Cardiac fibroblast (primary cell): ENCODE results near the gene NEURL3.

Experiments used
- DNase-seq, 2 donors: peaks; one replicate each; pipeline versions ENCODE4 v3.0.0 to v3.0.0-alpha.2; 2010; ENCODE audit warnings: low read depth in 2 of 2
- H3K4me3 ChIP-seq, 2 donors: replicated peaks in 1 of 2; 1 replicate in 1 of 2; 2 replicates in 1 of 2; pipeline ENCODE4 v1.5.1; 2011; ENCODE audit warnings: low read depth in 2 of 2, low read length in 2 of 2, mild to moderate bottlenecking in 2 of 2, moderate library complexity in 1 of 2
- TF ChIP-seq, protein P1 (sequence below): IDR thresholded peaks from one replicate; pipeline ENCODE4 v1.5.1; 2011; ENCODE audit warnings: low read depth, mild to moderate bottlenecking, low read length, inconsistent platforms

NEURL3 gene

DNA sequence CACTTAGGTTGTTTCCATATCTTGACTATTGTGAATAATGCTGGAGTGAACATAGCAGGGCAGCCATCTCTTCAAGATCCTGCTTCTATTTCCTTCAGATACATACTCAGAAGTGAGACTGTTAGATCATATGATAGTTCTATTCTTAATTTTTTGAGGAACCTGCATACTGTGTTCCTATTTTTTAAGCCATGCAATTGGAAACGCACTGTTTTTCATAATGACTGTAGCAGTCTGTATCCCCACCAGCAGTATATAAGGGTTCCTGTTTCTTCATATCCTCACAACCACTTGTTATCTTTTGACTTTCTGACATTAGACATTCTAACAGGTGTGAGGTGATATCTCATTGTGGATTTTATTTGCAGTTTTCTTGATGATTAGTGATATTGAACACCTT lies 15.5 kb downstream of the NEURL3 start:
- TF ChIP-seq, protein P1, sequence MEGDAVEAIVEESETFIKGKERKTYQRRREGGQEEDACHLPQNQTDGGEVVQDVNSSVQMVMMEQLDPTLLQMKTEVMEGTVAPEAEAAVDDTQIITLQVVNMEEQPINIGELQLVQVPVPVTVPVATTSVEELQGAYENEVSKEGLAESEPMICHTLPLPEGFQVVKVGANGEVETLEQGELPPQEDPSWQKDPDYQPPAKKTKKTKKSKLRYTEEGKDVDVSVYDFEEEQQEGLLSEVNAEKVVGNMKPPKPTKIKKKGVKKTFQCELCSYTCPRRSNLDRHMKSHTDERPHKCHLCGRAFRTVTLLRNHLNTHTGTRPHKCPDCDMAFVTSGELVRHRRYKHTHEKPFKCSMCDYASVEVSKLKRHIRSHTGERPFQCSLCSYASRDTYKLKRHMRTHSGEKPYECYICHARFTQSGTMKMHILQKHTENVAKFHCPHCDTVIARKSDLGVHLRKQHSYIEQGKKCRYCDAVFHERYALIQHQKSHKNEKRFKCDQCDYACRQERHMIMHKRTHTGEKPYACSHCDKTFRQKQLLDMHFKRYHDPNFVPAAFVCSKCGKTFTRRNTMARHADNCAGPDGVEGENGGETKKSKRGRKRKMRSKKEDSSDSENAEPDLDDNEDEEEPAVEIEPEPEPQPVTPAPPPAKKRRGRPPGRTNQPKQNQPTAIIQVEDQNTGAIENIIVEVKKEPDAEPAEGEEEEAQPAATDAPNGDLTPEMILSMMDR: no peak
- no peak for DNase-seq
- no peak overlapping the region for H3K4me3 ChIP-seq

- no peak overlapping the region for H3K4me3 ChIP-seq
- TF ChIP-seq, protein P1: no peak
- DNase-seq: no peak
Measured at GRCh38 chr2:96489261-96489660, 15.9 kb downstream of the NEURL3 start.

- H3K4me3 ChIP-seq: no peak overlapping the region
- no peak for DNase-seq
- TF ChIP-seq, protein P1: no peak
Measured at GRCh38 chr2:96486696-96487095, 18.5 kb downstream of the NEURL3 start.

DNA sequence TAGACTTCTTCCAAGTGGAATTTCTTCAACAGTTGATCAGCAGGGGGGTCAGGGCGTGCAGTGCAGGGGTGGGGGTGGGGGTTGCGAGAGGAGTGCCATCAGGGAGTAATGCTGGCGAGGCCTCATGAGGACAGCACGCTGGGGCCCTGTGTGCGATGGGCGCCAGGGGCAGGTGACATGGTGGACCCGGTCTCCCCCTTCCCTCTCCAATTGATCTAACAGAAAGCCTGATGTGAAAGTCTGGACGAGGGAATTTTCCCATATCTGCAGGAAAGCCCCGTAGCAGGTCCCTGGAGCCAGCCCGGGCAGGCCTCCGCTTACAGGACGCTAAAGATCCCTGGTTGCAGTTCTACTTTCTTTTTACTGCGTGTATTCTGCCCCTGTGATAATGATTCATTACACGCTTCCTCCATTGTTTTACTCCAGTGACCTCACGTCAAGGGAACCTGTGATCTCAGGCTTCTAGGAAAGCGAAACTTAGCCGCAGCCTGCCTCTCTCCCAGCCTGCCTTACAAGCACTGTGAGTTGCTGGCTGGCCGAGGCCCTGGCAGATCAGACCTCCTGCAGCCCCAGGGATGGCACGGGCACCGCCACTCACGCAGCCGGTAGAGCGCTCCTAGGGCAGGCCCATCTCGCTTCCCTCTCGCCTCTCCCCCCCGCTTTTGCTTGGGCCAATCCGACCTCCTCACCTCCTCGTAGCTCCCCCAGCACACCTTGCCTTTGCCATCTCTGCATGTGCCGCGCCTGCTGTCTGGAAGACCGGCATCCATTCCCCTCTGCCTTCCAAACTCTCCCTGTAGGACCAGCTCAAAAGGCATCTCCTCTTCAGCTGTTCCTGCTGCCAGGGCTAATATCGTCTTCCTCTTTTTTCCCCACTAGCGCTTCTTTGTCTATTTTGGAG lies 19.2 kb downstream of the NEURL3 start:
- peak; percentile 83 to 92 for DNase-seq
- TF ChIP-seq, protein P1: no peak
- H3K4me3 ChIP-seq: peak overlapping the region; percentile 27 to 43

DNA sequence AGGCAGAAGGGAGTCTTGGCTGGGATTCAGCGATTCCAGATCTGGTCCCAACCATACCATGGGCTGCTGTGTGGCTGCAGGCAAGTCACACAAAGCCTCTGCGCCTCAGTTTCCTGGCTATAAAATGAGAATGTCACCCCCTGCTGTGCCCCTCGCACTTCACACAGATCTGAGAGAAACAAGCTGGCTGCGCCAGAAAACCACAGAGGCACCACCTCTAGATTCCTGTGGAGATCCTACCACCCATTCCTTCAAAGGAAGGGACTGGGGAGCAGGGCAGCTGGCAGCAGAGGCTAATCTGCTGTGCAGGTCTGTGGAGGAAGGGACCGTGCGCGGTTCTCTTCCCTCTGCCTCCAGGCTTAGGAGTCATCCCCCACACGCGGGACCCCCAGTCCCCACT lies 19.8 kb downstream of the NEURL3 start:
- DNase-seq: no peak
- TF ChIP-seq, protein P1: no peak
- H3K4me3 ChIP-seq: no peak overlapping the region

- no peak for DNase-seq
- TF ChIP-seq, protein P1: no peak
- no peak overlapping the region for H3K4me3 ChIP-seq
Measured at GRCh38 chr2:96484091-96484490, 21.1 kb downstream of the NEURL3 start.
